Esophagus (tissue), 2 donors: Measurements from ENCODE around the gene CDX2. TPM values are rescaled to one million over a fixed set of nuclear protein-coding genes. Genes with fewer than 3 reads are reported as not detected.

Experiments
- H3K27ac ChIP-seq, 2 donors: one replicate each; pipeline ENCODE4 v1.5.1; 2013; ENCODE audit warnings: low read depth in 2 of 2, mild to moderate bottlenecking in 2 of 2, inconsistent platforms in 1 of 2, low read length in 1 of 2, moderate library complexity in 1 of 2
- H3K27me3 ChIP-seq, 2 donors: one replicate each; pipeline ENCODE4 v1.6.1; 2013; ENCODE audit warnings: low read length in 2 of 2, control low read depth in 1 of 2, mild to moderate bottlenecking in 1 of 2; ENCODE audit not compliant: insufficient read depth in 2 of 2, control insufficient read depth in 1 of 2
- H3K36me3 ChIP-seq, 2 donors: one replicate each; pipeline ENCODE4 v1.6.1; 2013; ENCODE audit warnings: low read length in 1 of 2; ENCODE audit not compliant: control insufficient read depth in 2 of 2, insufficient read depth in 2 of 2
- H3K4me1 ChIP-seq, 2 donors: one replicate each; pipeline ENCODE4 v1.6.1; 2013; ENCODE audit warnings: low read length in 1 of 2; ENCODE audit not compliant: control insufficient read depth in 2 of 2, insufficient read depth in 2 of 2
- H3K4me3 ChIP-seq, 2 donors: one replicate each; pipeline ENCODE4 v1.5.1; 2013; ENCODE audit warnings: low read length in 2 of 2, mild to moderate bottlenecking in 2 of 2, low read depth in 1 of 2, moderate library complexity in 1 of 2
- H3K9me3 ChIP-seq, 2 donors: one replicate each; pipeline ENCODE4 v1.6.1; 2013; ENCODE audit warnings: mild to moderate bottlenecking in 2 of 2, low read depth in 1 of 2, low read length in 1 of 2, moderate library complexity in 1 of 2; ENCODE audit not compliant: control insufficient read depth in 2 of 2, insufficient read depth in 1 of 2
- WGBS, 2 donors: extraction: QIAGEN DNeasy Blood & Tissue Kit; methylation state at CpG; one replicate each; pipeline ENCODE4 v1.1.7; 2013; 5-methylcytosine and 5-hydroxymethylcytosine counted together
- polyA plus RNA-seq, 2 donors: library from polyadenylated mRNA; stranded (reverse); fragments of 200-250 nt; gene quantifications; one replicate each; pipeline ENCODE4 v1.2.3, GENCODE V29; 2013
- donor health status: healthy with polysubstance abuse.
- donor health status: Bipolar disorder and iron deficiency.

The CDX2 gene
- polyA plus RNA-seq, 2 donors, result 0.01 to 0.06 TPM

GRCh38 chr13:27942972-27943371 is 26.1 kb downstream of the CDX2 start:
- WGBS, 2 donors, result 76 to 83% methylated on average over 1 of the region's 1 CpG

GRCh38 chr13:27933580-27934328 is 35.4 kb downstream of the CDX2 start:
- 77 to 78% methylated on average over 2 of the region's 2 CpGs for WGBS, 2 donors
- Histone ChIP-seq H3K27ac (no peak overlapping the region), H3K36me3 (no peaks in the 10 kb centered on the region), H3K4me1 (peaks cover 0 to 1% of the 10 kb centered on the region in 2 donors), H3K4me3 (no peak overlapping the region), H3K9me3 (peaks cover 0 to 1% of the 10 kb centered on the region in 2 donors), H3K27me3 (peaks cover 2 to 6% of the 10 kb centered on the region in 2 donors)

More at GRCh38 chr13:27942972-27943371, 26.1 kb downstream of the CDX2 start:
- Histone ChIP-seq H3K27me3 (no peaks in the 10 kb centered on the region), H3K27ac (no peak overlapping the region), H3K36me3 (no peaks in the 10 kb centered on the region), H3K9me3 (no peaks in the 10 kb centered on the region), H3K4me3 (no peak overlapping the region), H3K4me1 (no peaks in the 10 kb centered on the region)

DNA sequence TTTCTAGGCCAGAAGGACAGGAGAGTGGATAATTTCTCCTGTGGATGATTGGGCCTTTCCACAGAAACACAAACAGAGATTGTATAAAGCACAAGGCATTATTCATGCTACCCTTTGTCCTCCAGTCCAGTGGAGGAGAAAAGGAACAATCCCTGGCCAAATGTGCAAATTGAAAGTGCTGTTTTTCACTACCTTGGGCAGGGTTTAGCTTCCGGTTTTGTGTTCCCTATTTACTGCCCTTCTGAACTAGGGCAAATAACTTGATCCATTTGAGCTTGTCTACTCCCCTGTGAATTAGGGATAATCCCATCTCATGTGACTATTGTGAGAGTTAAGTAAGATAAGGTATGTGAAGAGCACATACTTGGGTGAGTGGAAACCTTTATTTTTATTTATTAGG is 36.0 kb downstream of the CDX2 start:
- Histone ChIP-seq H3K27ac (no peak overlapping the region), H3K36me3 (no peaks in the 10 kb centered on the region), H3K27me3 (peaks cover 4 to 11% of the 10 kb centered on the region in 2 donors), H3K9me3 (peaks cover 0 to 2% of the 10 kb centered on the region in 2 donors), H3K4me3 (no peak overlapping the region), H3K4me1 (peaks cover 0 to 1% of the 10 kb centered on the region in 2 donors)
- WGBS, 2 donors, result 53 to 56% methylated on average over 1 of the region's 1 CpG

- Histone ChIP-seq H3K36me3 (no peaks in the 10 kb centered on the region), H3K9me3 (peaks cover 2 to 4% of the 10 kb centered on the region in 2 donors), H3K27ac (no peak overlapping the region), H3K27me3 (peaks cover 12 to 19% of the 10 kb centered on the region in 2 donors), H3K4me1 (peaks cover 0 to 1% of the 10 kb centered on the region in 2 donors), H3K4me3 (no peak overlapping the region)
Measured at GRCh38 chr13:27929868-27930267, 39.2 kb downstream of the CDX2 start.

- Histone ChIP-seq H3K4me3 (no peak overlapping the region), H3K4me1 (peaks cover 0 to 1% of the 10 kb centered on the region in 2 donors), H3K27me3 (peaks cover 18 to 23% of the 10 kb centered on the region in 2 donors), H3K9me3 (peaks cover 2 to 4% of the 10 kb centered on the region in 2 donors), H3K27ac (no peak overlapping the region), H3K36me3 (no peaks in the 10 kb centered on the region)
- 7 to 17% methylated on average over 48 of the region's 48 CpGs for WGBS, 2 donors
Measured at GRCh38 chr13:27928805-27929753, 40.0 kb downstream of the CDX2 start.

DNA sequence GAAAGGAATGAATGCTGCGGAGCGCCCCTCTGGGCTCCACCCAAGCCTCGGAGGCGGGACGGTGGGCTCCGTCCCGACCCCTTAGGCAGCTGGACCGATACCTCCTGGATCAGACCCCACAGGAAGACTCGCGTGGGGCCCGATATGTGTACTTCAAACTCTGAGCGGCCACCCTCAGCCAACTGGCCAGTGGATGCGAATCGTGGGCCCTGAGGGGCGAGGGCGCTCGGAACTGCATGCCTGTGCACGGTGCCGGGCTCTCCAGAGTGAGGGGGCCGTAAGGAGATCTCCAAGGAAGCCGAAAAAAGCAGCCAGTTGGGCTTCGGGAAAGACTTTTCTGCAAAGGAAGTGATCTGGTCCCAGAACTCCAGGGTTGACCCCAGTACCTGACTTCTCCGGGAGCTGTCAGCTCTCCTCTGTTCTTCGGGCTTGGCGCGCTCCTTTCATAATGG is 40.7 kb downstream of the CDX2 start:
- H3K27me3 ChIP-seq, result peaks cover 18 to 23% of the 10 kb centered on the region in 2 donors
- no peak overlapping the region for H3K27ac ChIP-seq
- peaks cover 2 to 4% of the 10 kb centered on the region in 2 donors for H3K9me3 ChIP-seq
- H3K36me3 ChIP-seq, result no peaks in the 10 kb centered on the region
- WGBS, 2 donors, result 9 to 15% methylated on average over 26 of the region's 26 CpGs
- peaks cover 0 to 1% of the 10 kb centered on the region in 2 donors for H3K4me1 ChIP-seq
- no peak overlapping the region for H3K4me3 ChIP-seq

DNA sequence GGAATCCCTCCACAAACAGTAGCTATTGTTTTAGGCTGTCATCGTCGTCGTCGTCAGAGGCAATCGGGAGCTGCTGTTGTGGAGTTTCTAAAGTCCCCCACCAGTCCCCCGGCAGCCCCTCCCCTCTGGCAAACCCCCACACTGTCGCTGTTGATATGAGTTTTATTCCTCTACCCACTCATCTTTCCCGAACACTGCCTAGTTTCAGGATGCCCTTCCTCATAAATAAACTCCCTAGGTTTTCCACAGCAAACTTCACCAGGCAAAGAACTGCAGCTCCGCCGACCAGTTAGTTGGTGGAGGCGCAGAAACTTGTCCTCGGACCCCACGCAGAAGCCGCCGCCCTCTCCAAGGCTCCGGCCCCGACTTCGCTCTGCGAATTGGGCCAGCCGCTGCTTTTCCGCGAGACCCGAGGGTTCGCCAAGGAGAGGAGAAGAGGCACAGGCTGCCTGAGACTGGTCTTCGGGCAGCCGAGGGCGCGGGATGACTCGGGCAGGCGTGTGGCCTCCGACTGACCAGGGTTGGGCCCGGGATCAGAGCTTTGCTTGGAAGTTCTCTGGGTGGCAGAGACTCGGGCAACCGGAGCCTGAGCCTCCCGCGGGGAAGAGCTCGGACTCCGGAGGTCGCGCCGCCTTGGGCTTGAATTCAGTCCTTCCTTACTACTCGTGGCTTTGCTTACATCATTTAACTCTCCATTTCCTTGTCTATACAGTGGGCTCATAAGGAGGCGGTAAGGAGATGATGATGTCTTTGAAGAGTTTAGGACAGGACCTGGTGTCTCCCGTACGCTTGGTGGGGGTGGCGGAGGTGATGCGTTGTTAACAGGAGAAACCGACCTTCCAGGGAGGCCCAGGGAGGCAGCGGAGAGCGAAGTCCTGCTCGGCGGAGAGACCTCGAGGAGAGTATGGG is 41.4 kb downstream of the CDX2 start:
- Histone ChIP-seq H3K27me3 (peaks cover 18 to 29% of the 10 kb centered on the region in 2 donors), H3K9me3 (peaks cover 2 to 4% of the 10 kb centered on the region in 2 donors), H3K4me1 (peaks cover 0 to 1% of the 10 kb centered on the region in 2 donors), H3K36me3 (no peaks in the 10 kb centered on the region), H3K4me3 (no peak overlapping the region), H3K27ac (no peak overlapping the region)
- WGBS, 2 donors, result 8 to 15% methylated on average over 53 of the region's 53 CpGs

DNA sequence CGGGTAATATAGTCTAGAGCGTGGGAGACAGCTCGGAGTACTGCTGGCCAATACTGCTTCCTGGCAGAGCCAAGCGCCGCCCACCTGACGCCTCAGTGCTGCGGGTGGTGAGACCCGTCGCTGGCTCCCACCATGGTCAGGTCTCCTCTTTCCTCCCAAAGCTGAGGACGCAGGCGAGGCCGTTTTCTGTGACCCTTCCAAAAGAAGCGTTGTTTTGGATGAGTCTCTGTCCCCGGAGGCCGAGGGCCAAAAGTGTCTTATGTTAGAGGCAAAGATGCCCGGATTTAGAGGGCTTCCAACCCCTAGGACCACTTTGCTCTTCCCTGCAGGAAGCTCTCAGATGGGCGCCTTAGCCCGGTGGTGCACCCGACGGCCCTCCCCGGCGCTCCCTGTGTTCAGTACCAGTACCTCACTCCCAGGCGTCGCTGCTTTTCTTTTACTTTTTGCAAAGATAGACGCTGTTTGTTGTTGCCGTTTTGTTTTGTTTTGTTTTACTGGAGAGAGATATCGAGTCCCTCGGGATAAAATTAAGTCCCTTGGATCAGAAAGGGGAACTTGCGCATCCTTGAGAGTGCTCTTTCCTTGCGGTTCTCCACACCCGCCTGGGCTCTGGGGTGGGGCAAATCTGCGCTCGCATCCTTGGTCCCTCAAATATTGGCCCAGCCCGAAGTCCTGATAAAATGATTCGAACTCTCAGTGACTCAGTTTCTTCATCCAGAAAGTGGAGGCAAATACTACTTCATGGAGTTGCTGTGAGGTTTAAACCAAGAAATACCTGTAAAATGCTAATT is 42.3 kb downstream of the CDX2 start:
- WGBS, 2 donors, result 4 to 17% methylated on average over 35 of the region's 35 CpGs
- H3K4me3 ChIP-seq, result no peak overlapping the region
- no peaks in the 10 kb centered on the region for H3K36me3 ChIP-seq
- H3K27ac ChIP-seq, result no peak overlapping the region
- peaks cover 2 to 4% of the 10 kb centered on the region in 2 donors for H3K9me3 ChIP-seq
- H3K27me3 ChIP-seq, result peaks cover 22 to 35% of the 10 kb centered on the region in 2 donors
- peaks cover 0 to 1% of the 10 kb centered on the region in 2 donors for H3K4me1 ChIP-seq
